Measurements from ENCODE around the gene CPN2.

CPN2 gene

DNA sequence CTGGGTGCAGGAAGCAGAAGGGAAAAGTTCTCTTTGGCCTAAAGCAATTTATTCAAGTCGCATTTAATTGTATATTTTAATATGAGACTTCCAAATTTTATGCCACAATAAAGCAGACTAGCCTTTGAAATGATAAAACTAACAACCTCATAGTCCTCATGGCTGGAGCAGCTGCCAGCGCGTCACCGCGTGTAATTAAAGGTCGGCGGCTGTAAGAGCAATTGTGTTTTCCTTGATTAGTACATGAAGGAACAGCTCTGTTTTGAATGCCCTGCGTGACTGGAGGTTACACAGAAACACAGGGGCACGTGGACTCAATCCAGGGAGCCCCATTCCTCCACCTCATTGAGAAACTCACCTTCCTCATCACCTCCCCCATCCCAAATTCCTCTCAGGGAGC, 28.5 kb upstream of the CPN2 start:
- no peak for DNase-seq

GRCh38 chr3:194379231-194379630, 28.1 kb upstream of the CPN2 start:
- no peak for DNase-seq

- DNase-seq: no peak
Measured at GRCh38 chr3:194377708-194378107, 26.6 kb upstream of the CPN2 start.

DNA sequence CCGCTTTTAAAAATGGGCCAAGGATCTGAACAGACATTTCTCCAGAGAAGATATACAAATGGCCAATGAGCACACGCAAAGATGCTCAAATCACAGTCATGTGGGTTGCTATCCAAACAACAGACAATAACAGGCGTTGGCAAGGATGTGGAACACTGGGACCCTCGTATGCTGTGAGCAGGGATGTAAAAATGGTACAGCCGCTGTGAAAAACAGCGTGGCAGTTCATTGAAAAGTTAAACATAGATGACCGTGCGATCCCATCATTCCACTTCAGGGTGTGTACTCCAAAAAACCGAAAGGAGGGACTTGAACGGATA, 25.1 kb upstream of the CPN2 start:
- DNase-seq: no peak

- no peak for DNase-seq
Measured at GRCh38 chr3:194375473-194376240, 24.5 kb upstream of the CPN2 start.

DNA sequence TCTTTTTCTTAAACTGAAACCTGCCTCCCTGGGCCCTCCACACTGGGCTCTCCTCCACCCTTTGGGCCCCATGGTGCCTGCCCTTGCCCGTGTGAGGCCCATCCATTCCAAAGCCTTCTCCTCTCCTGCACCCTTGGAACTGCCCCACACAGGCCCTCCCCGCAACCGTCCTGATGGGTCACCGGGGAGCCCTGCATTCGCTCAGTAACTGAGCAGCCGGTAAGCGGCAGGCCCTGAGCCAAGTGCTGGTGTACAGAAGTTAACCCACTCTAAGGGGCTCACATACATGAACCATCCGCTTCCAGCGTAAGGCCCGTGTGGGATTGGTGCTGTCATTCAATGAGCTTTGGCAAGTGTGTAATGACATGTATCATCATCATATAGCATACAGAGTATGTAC, 23.8 kb upstream of the CPN2 start:
- DNase-seq: no peak

DNA sequence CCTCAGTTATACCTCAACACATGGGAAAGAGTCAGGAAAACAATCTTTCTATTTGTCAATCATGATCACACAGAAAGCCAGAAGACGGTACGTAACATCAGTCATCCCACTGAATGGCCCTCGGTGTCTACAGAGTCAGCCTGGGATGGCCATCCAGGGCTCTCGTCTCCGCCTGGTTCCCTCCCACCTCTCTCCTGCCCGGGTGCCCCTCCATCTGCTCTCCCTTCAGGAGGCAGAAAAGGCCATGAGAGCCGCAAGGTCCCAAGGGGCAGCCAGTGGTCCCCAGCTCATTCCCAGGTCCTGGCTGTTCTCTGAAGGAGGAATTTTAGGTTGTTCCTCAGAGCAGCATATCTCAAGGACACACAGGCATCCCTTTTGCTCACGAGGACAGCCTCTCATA, 22.8 kb upstream of the CPN2 start:
- no peak for DNase-seq

DNA sequence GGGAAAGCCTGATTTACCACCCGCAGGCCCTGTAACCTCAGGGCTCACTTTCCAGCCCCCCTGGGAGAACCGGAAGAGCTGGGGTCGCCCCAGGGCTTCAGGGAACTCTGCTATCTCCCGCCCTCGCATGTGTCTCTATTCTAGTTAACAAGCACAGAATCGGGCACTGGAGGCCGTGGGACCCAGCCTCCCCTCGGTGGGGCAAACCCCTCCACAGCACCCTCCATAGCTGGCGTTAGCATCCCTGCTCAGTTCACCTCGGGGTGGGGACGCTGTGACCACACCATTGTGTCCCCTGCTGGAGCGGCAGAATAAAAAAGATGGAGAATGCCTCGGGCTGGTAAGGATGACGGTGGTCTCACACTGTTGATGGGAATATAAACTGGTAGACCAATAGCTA, 21.9 kb upstream of the CPN2 start:
- DNase-seq: no peak

DNA sequence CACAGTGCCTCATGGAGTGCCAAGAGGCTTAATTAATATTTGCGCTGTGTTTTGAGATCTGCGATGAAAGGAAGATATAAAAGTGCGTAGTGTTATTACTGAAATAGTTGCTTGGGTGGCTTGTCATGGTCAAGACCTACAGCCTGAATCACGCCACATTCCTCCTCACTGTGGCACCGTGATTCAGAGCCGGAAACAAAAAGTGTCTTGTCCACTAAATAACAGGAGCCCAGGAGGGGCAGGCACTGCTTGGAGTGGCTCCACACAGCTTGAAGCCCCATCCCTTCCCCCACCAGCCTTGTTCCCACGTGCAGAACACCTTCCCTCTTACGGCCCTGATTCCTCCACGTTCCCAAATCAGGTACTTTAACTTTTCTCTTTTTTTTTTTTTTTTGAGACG, 19.6 kb upstream of the CPN2 start:
- no peak for DNase-seq

- DNase-seq: no peak
Measured at GRCh38 chr3:194369522-194370279, 18.6 kb upstream of the CPN2 start, which contains the start of gene LRRC15. Gene LRRC15, minus strand, starts transcription at chr3:194369743. Its CDS starts 8,700 bp downstream, at chr3:194361043.

DNA sequence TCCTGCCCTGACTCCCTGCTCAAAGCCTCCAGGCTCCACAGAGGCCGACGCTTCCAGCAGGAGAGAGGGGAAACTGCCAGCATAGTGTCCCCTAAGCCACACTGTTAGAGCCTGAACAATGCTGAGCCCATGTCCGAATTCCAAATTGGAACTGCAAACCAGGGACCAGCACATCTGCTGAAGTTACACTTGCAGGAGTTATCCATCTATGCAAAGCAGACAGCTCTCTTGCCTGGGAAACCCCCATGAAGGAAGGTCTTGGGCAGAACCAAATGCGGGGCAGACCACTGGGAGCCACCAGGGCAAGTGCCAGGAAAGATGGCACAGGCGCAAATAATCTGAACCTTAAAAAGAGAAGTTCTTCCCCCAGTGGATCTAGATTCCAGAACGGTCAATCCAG, 17.8 kb upstream of the CPN2 start:
- DNase-seq: no peak

DNA sequence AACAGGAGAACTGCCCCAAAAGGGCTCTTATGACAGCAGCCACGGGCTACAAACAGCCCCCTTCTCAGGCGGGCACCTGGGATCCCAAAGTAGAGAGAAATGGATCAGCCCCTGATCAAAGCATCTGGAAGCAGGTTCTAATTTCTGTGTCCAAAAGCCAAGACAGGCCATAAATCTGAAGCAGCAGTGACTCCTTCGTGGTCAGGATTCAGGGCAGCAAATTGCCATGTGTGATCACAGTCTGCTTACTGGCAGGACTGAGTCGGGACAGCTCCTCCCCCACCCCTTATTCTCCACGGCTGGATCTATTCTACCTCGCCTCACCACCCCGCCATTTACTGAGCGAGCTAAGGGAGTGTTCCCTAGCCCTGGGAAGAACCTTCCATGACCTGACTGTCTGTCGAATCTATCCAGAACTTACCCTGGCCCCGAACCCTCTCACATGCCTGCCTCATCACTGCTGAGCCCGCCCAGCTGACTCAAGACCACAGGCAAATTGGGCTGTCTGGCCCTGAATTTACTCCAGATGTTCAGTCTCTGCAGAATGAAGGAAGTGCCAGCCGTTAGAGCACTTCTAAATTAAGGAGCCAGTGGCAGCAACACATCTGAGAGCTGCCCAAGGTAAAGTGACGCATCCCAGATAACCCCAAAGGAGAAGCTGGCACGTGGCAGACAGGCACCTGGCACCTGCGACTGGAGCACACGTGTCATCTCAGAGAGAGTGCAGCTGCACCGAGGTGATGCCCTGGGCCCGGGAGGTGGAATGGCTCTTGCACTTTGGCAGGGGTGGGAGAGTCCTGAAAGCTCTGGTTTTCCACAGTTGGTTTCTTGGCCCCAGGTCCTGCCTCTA, 17.1 kb upstream of the CPN2 start:
- no peak for DNase-seq

DNA sequence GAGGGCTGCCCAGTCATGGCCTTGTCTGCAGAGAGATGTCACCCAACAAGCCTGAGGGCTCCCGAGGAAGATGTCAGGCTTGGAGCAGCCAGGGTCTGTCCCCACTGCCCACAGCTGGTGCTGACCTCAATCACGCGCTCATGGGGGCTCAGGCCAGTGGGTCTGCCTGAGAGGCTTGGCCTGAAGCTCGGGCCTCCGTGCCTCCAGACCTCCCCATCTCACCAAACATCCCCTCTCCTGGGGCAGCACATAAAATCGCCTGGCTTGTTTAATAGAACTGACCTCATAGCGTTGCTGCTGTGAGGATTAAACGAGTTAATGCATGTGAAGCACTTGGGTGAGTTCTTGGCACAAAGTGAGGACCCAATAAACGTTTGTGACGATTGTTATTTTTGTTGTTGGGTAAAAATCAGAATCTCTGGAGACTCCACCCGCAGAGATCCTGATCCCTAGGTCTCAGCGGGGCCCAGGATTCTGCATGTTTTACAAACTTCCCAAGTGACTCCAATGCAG, 14.9 kb upstream of the CPN2 start:
- DNase-seq: no peak

DNA sequence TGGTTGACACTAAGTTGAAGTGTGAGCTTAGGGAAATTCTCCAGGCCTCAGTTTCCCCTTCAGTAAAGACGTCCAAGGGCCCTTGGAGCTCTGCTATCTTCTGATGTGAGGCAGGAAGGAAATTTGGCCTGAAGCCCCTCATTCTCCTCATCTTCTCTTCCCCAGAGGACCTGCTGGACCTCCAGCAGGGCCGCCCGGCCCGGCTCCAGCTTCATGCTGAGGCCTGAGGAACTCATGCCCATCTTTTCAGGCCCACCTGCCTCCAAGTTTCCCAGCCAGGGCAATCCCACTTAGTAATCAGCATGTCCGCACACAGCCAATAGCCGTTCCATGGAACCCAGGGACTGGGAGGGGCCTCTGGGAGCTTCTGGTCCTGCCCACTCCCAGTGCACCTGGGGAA, 14.4 kb upstream of the CPN2 start:
- DNase-seq: no peak

GRCh38 chr3:194364652-194365434, 13.7 kb upstream of the CPN2 start:
- no peak for DNase-seq

GRCh38 chr3:194364314-194364651, 13.2 kb upstream of the CPN2 start:
- no peak for DNase-seq

DNA sequence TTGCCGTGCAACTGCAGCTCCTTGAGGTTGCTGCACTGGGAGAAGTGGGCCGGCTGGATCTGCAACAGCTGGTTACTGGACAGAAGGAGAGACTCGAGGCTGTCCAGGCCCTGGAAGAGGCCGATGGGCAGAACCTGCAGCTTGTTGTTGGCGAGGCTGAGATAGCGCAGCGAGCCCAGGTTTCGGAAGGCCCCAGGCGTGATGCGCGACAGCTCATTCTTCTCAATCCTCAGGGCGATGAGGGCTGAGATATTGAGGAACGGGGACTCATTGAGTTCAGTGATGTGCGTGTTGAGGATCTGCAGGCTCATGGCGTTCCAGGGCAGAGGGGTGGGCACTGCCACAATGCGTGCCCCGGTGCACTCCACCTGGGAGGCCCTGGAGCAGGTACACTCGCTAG, 9.4 kb upstream of the CPN2 start:
- no peak for DNase-seq

GRCh38 chr3:194357681-194358080, 6.6 kb upstream of the CPN2 start:
- no peak for DNase-seq

- no peak for DNase-seq
Measured at GRCh38 chr3:194355379-194355778, 4.3 kb upstream of the CPN2 start.

DNA sequence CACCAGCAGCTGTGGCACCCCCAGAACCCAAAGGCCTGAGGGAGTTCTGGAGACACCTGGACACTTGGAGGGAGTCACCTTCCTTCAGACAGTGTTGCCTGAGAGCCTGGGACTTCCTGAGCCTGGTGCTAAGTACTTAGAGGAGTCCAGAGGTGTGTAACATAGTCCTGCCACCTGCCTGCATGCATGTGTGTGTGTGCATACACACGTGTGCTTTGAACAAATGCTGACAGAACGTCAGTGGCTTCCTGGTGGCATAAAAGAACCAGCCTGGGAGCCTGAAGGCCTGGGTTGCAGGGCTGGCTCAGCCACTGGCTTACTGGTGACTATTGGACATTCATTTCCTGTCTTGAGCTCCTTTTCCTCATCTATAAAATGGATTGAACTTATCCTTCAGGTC, 3.2 kb upstream of the CPN2 start:
- DNase-seq: no peak

DNA sequence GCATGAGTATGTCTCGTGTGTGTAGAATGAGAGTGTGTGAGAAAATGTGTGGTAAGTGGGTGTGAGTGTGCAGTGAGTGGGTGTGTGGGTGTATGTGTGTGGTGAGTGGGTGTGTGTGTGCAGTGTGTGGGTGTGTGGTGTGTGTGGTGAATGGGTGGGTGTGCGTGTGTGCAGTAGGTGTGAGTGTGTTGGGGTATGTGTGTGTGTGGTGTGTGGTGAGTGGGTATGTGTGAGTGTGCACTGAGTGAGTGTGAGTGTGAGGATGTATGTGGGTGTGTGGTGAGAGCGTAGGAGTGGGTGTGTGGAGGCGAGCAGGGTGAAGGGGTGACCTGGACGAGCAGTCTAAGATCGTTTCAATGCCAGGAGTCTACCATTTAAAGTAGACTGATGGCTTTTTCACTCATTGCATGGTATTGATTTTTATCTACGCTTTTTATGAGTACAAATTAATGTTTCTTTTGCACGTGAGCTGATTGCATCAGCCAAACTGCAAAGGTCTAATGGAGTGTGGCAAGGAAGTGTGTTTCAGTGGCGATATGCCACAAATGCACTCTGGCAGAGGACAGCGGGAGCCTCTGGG, 1.6 kb upstream of the CPN2 start:
- no peak for DNase-seq

DNA sequence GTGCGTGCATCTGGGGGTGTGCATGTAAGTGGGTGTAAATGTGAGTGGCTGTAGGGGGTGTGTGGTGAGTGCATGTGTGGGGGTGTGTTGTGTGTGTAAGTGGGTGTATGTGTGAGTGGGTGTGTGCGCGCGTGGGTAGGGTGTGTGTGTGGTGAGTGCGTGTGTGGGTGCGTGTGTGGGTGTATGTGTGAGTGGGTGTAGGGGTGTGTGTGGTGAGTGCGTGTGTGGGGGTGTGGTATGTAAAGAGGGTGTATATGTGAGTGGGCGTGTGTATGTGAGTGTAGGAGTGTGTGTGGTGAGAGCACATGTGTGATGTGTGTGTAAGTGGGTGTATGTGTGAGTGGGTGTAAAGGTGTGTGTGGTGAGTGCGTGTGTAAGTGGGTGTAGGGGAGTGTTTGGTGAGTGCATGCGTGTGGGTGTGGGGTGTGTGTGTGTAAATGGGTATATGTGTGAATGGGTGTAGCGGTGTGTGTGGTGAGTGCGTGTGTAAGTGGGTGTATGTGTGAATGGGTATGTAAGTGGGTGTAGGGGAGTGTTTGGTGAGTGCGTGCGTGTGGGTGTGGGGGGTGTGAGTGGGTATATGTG, 916 bp upstream of the CPN2 start:
- DNase-seq: no peak
